Mucosa of descending colon (tissue), 3 donors: ENCODE measurements around the gene MAGEL2. TPM values are rescaled to one million over a fixed set of nuclear protein-coding genes. Genes with fewer than 3 reads are reported as not detected.

Experiments used
- ATAC-seq: fragments of 200-7000 bp; cut with Tn5 transposase; one replicate; pipeline ENCODE4 v1.9.1; 2020; ENCODE audit warnings: mild to moderate bottlenecking, moderate library complexity
- DNase-seq, 3 donors: peaks; one replicate each; pipeline ENCODE4 v3.0.0-alpha.2; 2020
- H3K36me3 ChIP-seq: fragments of 200-600 bp; one replicate; pipeline ENCODE4 v1.8.0; 2021; ENCODE audit warnings: low read depth, mild to moderate bottlenecking
- H3K4me1 ChIP-seq: fragments of 200-600 bp; one replicate; pipeline ENCODE4 v1.8.0; 2021; ENCODE audit warnings: low read depth, mild to moderate bottlenecking
- H3K4me3 ChIP-seq: fragments of 200-600 bp; one replicate; pipeline ENCODE4 v1.8.0; 2021; ENCODE audit warnings: mild to moderate bottlenecking
- H3K9me3 ChIP-seq: fragments of 200-600 bp; one replicate; pipeline ENCODE4 v1.8.0; 2021; ENCODE audit warnings: mild to moderate bottlenecking
- intact Hi-C, 2 donors: fragments of 100-400 bp; cut with DNase I in 1 of 2; cut with micrococcal nuclease in 1 of 2; formaldehyde crosslinking; loops; one replicate each; pipeline versions ENCODE4 v1.11.0 to v1.11.1; 2022; cut with DNase I, micrococcal nuclease
- long read RNA-seq, 2 donors: library from polyadenylated mRNA; unstranded; transcript quantifications; one replicate each; pipeline ENCODE4 v2.0.0, GENCODE V29; 2019 to 2021
- total RNA-seq, 3 donors: library from RNA; stranded (reverse); fragmentation: NEBNext Ultra II Directional in 2 of 3; extraction: Animal tissue kit (Norgen Biotek cat#: 25700) in 2 of 3; gene quantifications; one replicate each; pipeline versions ENCODE4 v1.2.1 to v1.2.4, GENCODE V29; 2021 to 2023
- TF ChIP-seq, protein P1 (sequence below): fragments of 200-600 bp; IDR thresholded peaks from one replicate; pipeline ENCODE4 v1.8.0; 2022; ENCODE audit warnings: antibody characterized with exemption, mild to moderate bottlenecking
- donor health status: DM: no; HTN: no; CAD: no; lungs with moderate emphysema.
- donor health status: DM: no; HTN: no; CAD: no.
- donor health status: DM: no; HTN: yes; CAD: no.

MAGEL2 gene
- total RNA-seq, result under 1 TPM in 2 of 3 donors, not detected in 1; 0.10 to 0.54 TPM
- long read RNA-seq, donor 1, full-length matches to known transcripts, result 1 of 1 reads
- long read RNA-seq, donor 1, partial matches to known transcripts, result 0 of 1 reads
- long read RNA-seq, donor 1, other reads (novel, unspliced or antisense), result 0 of 1 reads
- long read RNA-seq, donor 2, result 0 reads

DNA sequence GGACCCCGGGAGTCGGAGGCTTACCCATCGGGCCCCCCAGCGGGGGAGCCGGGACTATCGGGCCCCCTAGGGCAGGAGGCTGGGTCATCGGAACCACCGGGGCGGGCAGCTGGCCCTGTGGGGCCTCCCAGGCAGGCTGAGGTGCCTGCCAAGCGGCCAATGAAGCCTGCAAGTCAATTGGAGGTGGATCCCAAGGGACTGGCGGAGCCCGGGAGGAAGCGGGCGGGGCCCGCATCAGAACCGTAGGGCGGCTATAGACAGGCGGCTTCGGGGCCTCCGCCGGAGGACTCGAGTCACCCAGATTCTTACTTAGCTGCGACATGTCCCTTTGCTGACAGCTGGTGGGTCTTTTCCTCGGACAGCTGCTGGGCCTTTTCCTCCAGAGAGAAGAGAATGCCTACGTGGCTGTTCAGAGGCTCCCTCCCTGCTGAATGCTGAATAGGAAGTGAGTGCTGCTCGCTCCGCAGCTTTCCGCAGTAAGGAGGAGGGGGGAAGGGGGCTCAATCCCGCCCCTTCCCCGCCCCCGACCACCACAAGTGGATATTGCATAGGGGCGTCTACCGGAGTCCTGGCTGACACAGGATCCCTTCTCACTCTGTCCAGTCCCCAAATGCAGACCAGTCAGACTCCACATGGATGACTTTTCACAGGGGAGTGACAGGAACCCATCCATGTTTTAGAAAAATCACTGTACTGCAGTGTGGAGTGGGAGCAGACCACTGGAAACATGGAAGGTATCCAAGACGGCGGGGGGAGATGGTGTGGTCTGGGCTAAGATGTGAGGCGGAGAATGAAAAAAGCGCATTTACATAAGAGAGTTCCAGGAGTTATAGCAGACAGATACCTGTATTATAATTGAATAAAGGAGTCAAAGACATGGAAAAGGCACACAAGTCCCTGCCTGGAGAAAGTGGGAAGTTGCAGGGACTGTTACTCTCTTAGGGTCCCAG, at the start of gene MAGEL2:
TSS of gene MAGEL2 (minus strand) at position 447 of the 950 bp plus-strand sequence. CDS start at position 322, 125 bp downstream.
- no peaks in the 10 kb centered on the region for H3K36me3 ChIP-seq
- intact Hi-C loops, result loop anchor here (5.0 to 10.0 kb wide), 2 partner anchors 217 to 230 kb away; no protein-coding TSS in a partner anchor
- ATAC-seq, result peak; percentile 22
- H3K9me3 ChIP-seq, result no peaks in the 10 kb centered on the region
- no peak within 1 kb of the TSS for H3K4me3 ChIP-seq
- no peaks in the 10 kb centered on the region for H3K4me1 ChIP-seq
- TF ChIP-seq, protein P1, sequence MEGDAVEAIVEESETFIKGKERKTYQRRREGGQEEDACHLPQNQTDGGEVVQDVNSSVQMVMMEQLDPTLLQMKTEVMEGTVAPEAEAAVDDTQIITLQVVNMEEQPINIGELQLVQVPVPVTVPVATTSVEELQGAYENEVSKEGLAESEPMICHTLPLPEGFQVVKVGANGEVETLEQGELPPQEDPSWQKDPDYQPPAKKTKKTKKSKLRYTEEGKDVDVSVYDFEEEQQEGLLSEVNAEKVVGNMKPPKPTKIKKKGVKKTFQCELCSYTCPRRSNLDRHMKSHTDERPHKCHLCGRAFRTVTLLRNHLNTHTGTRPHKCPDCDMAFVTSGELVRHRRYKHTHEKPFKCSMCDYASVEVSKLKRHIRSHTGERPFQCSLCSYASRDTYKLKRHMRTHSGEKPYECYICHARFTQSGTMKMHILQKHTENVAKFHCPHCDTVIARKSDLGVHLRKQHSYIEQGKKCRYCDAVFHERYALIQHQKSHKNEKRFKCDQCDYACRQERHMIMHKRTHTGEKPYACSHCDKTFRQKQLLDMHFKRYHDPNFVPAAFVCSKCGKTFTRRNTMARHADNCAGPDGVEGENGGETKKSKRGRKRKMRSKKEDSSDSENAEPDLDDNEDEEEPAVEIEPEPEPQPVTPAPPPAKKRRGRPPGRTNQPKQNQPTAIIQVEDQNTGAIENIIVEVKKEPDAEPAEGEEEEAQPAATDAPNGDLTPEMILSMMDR, result no peak
- DNase-seq, result peak in 1 of 3 donors; percentile 42

DNA sequence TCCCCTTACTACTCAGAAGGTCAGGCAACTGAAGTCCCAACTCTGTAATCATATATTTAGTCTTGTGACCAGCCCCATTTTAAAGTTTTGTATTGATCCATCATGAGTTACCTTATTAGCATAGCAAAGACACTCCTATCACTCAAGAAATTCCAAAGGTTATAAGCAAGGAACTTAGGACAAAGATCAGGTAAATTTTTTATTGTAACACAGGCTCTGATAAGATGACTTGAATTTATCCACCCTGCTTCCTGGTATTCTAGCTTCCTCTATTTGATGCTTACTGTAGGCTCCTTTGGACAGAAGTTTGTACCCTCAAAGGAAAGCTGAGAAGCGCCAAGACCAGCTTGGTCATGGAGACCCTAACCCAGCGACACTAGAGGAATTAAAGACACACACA, 47.6 kb upstream of the MAGEL2 start:
- Histone ChIP-seq H3K36me3 (no peaks in the 10 kb centered on the region), H3K4me3 (no peak overlapping the region), H3K4me1 (no peaks in the 10 kb centered on the region), H3K9me3 (peaks cover 4% of the 10 kb centered on the region)
- ATAC-seq (peak; percentile 54), DNase-seq (no peak)
- TF ChIP-seq, protein P1, result no peak
- intact Hi-C loops, result no loop called here

DNA sequence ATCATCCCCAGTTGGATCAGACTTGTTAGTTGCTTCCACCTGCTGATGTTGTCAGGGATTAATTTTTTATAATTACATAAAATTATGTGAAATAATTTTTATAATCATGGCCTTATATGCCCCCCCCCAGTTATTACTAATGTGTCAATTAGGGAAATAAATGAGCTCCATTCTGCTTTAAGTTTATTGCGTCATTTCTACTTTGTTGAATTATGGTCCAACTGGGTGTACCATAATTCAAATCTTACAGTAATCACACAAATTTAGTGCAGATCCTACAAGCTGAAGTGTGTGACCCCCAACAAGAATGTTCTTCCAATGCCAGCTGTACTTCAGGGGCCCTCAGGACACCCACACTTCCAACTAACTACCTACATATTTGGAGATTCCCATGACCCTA, 46.9 kb upstream of the MAGEL2 start:
- DNase-seq, result no peak
- Histone ChIP-seq H3K4me1 (no peaks in the 10 kb centered on the region), H3K36me3 (no peaks in the 10 kb centered on the region), H3K4me3 (no peak overlapping the region), H3K9me3 (peaks cover 4% of the 10 kb centered on the region)
- intact Hi-C loops, result no loop called here
- TF ChIP-seq, protein P1, result no peak
- no peak for ATAC-seq

DNA sequence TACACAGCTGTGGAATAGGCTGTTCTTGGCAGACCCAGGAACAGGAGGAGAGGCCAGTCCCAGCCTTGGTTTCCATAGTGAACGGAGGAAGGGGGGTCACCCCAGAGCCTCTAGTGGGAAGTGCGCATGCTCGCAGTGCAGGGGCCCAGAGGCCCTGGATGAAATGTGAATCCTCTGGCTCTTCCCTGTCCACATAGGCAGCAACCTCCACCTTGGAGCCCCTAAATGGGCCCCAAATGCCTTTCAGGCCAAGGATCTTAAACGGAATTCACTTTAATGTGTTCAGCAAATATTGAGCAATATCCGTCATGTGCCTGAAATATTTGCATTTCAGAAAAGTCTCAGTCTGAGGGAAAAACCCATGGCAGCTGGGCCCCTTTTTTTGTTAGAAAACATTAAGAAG, 42.8 kb upstream of the MAGEL2 start:
- intact Hi-C loops, result no loop called here
- Histone ChIP-seq H3K36me3 (no peaks in the 10 kb centered on the region), H3K4me1 (no peaks in the 10 kb centered on the region), H3K4me3 (no peak overlapping the region), H3K9me3 (peaks cover 7% of the 10 kb centered on the region)
- DNase-seq (peak in 2 of 3 donors; percentile 17 to 38), ATAC-seq (no peak)
- TF ChIP-seq, protein P1, result no peak

DNA sequence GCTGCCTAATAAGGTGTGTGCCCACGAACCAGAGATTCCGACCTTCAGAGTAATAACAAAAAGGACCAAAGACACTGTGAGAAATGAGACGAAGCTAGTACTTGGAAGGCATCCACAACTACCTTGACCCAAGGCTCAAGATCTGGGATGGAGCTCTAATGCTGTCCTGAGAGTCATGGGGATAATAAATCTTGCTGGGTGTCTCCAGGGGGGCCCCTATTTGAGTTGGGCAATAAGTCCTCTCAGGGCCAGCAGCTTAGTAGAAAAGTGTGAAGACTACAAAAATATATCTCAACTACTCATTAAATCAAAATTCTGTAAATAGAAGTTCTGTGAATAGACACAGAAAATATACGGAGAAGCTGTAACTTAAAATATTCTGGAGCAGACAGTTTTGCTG, 42.3 kb upstream of the MAGEL2 start:
- peaks cover 6% of the 10 kb centered on the region for H3K9me3 ChIP-seq
- intact Hi-C loops, result no loop called here
- H3K4me1 ChIP-seq, result no peaks in the 10 kb centered on the region
- H3K36me3 ChIP-seq, result no peaks in the 10 kb centered on the region
- TF ChIP-seq, protein P1, result no peak
- DNase-seq, result no peak
- no peak for ATAC-seq
- H3K4me3 ChIP-seq, result no peak overlapping the region
